Ramos (cell line): Measurements from ENCODE around the gene SULT1A1.
"Not testable (repeated sequence)": the region's sequence is repeated elsewhere in the genome, so short reads cannot be mapped to it uniquely, and the experiment has no call there.

ENCODE experiments used
- in situ Hi-C: fragments of 300-500 bp; cut with MboI; formaldehyde crosslinking; loops from one replicate; pipeline ENCODE4 v1.14.3; 2022; ENCODE audit warnings: low sequenced_read_pairs; ENCODE audit not compliant: unreplicated experiment

Gene SULT1A1

DNA sequence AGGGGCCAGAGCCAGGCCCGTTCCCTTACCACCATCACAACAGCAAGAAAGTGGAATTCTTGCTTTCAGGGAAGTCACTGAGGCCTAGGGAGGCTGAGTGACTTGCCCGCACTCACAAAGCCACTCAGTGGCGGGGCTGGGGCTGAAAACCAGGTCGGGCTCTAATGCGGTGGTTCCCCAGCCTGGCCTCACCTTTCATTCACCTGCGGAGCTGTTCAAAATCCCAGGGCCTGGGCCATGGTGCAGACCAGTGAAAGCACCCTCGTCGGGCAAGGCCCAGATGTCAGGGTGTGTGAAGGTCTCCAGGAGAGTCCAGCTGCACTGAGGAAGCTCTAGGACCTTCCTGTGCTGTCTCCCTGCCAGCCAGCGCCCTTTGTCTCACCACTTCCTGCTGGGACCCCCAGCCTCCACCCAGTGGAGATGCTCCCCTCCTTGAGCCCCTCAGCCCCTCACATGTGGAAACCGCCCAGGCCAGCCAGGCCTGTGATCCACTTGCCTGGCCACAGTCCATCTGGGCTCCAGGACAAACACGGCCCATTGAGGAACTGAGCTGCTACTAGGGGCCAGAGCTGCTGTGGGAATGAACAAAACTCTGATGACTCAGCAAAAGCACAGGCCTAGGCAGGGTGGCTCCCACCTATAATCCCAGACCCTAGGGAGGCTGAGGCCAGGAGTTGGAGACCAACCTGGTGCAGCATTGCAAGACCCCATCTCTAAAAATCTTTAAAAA, 812 bp downstream of the SULT1A1 start:
- in situ Hi-C loops, result not testable (repeated sequence)

GRCh38 chr16:28608496-28608808, 1.4 kb downstream of the SULT1A1 start:
- in situ Hi-C loops, result not testable (repeated sequence)

- in situ Hi-C loops, result not testable (repeated sequence)
Observed at GRCh38 chr16:28607681-28608495, 2.0 kb downstream of the SULT1A1 start.

GRCh38 chr16:28607116-28607623, 2.7 kb downstream of the SULT1A1 start:
- in situ Hi-C loops, result no loop called here

DNA sequence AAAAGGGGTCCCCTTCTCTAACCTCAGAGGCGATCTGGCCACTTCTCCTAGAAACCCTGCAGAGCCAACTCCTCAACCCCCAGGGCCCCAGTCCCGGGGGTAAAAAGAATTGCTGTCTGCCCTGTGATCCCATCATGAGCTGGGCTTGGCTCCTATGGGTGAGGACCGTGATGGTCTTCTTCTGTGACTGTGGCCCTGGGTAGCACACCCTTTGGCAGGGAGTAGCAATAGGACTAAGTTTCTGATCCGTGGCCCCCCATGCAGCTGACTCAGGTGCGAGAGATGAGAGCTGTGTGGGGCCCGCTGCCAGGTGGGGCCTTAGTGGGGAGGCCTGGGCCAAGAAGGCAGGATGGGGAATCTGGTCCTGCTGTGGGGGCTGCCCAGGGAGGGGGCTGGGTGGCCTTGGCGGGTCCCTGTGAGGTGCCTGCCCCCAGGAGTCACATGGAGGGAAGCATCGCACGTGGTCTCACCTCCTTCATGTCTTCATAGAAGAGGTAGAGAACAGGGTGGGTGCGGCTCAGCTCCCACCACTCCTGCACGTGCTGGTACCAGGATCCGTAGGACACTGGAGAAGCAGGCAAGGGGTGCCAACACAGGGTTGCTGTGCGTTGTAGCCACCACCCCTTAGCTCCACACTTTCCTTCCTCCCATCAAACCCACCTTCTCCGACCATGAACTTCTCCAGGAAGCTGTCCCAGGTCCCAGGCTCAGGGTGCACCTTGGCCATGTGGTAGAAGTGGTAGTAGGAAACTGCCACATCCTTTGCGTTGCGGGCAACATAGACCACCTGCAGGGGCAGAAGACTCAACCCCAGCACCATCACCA, 3.3 kb downstream of the SULT1A1 start:
- in situ Hi-C loops, result no loop called here

DNA sequence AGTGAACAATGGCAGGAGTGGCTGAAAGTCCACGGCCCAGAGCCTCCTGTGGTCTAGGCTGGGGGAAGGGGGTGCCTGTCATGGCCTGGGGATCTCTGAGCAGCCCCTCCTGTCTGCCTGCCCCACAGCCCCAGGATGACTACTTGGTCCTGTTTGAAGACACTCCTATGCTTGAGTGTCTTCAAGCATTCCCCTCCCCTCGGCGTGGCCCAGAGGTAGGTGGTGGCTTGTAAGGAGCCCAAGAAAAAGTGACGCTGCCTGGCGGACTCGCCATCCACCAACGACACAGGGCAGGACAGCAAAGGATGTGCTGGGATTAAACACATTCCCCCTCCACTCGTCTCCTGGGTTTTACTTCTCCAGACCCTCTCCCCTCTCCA, 5.7 kb downstream of the SULT1A1 start:
- in situ Hi-C loops, result no loop called here

DNA sequence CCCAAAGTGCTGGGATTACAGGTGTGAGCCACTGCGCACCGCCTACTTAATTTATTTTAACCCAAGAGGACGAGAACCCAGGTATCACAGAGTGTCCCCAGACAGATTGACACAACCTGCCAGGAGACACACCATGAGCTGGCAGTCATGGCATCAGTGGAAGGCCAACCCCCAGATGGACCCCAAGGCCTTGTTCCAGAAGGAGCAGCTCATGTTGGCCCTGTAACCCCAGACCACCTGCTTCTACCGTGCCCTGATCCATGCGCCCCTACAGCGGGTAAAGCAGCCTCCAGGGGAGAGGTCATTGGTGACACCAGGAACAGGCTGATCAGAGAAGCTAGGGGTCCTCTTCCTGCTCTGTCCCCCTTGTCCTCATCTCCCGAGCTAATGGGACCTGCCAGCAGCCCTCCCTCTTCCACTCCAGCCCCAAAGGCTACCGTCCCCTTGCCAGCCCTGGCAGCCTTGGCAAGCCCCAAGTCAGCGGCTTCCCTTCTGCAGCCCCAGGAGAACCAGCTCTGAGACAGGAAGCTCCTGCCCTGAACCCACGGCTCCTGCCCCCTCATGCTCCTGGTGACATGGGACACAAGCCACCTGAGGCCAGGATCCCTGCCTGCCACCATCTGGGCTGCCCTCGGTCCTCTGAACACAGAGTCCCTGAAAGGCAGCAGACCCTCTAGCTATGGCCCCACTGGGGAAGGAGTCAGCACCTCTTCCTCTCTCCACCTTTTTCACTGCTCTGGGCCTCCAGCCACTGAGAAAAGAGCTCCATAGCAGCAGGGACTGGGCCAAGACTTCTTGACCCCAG, 6.3 kb downstream of the SULT1A1 start:
- in situ Hi-C loops, result no loop called here

DNA sequence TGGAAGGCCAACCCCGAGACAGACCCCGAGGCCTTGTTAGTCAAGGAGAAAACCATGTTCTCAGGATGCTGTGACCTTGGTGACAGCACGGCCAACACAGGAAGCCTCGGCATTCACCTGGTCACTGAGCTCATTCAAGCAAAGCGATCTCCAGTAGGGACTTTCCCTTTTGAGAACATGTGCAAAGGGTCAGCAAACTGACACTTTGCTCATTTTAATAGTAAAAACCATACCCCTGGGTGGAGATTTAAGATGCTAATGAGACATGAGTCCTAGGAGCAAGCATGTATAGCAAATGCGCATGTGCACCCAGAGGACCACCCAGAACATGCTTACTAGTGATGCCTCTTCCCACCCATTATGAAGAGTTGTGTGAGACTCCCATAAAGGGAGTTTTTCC, 7.3 kb downstream of the SULT1A1 start:
- in situ Hi-C loops, result no loop called here

GRCh38 chr16:28602062-28602461, 7.8 kb downstream of the SULT1A1 start:
- in situ Hi-C loops, result not testable (repeated sequence)

GRCh38 chr16:28601589-28601988, 8.3 kb downstream of the SULT1A1 start:
- in situ Hi-C loops, result not testable (repeated sequence)

DNA sequence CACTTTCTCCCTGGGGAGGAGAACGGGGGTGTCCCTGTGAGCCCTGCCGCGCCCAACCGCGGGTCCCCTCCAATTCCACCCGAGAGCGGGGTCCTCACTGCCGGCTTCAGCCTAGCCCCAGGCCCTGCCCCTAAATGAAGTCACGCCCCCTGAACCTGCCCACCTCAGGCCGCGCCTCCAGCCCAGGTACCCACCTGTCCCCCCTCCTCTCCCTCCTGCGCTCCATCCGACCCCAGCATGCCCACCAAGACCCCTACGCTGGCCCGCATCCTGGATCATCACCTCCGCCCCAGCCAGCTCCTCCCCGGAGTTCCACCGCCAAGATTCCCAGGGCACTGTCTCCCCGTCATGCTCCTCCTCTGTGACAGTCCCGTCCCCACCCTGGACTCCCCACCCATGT, 8.9 kb downstream of the SULT1A1 start:
- in situ Hi-C loops, result not testable (repeated sequence)

DNA sequence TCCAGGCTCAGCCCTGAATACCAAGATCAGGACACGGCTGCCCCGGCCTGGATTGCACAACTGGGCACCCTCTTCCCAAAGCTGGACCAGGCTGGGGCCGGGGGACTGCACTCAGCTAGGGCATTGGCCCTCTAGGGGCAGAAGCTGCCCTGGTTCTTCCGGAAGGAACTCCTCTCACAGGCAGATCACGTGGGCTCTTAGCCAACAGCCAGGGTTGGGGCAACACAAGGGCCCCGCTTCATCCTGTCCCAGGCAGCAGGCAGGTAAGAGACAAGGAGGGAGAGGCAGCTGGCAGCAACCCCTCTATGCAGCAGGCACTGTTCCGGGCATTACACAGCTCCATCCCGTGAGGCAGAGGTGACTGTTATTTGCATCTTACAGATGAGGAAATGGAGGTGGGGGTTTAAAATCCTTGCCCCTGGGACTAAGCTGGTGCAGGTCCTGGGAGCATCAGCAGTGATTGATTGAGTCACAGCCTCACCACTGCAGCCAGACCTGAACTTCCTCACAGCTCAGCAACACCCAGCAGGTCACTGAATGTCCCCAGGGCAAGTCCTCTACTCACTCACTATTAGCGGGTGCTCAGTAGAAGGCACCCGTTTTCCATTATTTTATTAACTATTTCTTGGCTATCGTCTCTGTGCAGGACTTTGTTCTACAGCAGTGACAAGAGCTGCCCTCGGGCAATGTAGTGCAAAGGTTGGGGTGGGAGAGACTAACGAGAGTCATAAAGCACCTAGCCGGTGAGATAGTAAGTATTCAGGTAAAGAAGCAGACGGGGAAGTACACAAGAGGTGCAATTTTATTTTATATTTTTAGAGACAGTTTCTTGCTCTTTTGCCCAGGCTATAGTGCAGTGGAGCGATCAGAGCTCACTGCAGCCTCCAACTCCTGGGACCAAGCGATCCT, 10.2 kb downstream of the SULT1A1 start:
- in situ Hi-C loops, result not testable (repeated sequence)

GRCh38 chr16:28597692-28598261, 12.1 kb downstream of the SULT1A1 start:
- in situ Hi-C loops, result no loop called here

GRCh38 chr16:28596840-28597691, 12.8 kb downstream of the SULT1A1 start, which contains the start of gene SULT1A2:
SULT1A2 (minus strand) TSS chr16:28597050; CDS start chr16:28595930, 1,120 bp downstream.
- in situ Hi-C loops, result no loop called here

- in situ Hi-C loops, result no loop called here
Observed at GRCh38 chr16:28596115-28596630, 13.7 kb downstream of the SULT1A1 start.

GRCh38 chr16:28595451-28595850, 14.4 kb downstream of the SULT1A1 start:
- in situ Hi-C loops, result not testable (repeated sequence)

GRCh38 chr16:28592979-28593553, 16.8 kb downstream of the SULT1A1 start:
- in situ Hi-C loops, result no loop called here
